Liver (tissue), 9 donors: Measurements from ENCODE around the gene WDR7. TPM values are rescaled to one million over a fixed set of nuclear protein-coding genes. Genes with fewer than 3 reads are reported as not detected.

Source experiments
- DNase-seq: peaks from one replicate; pipeline ENCODE4 v3.0.0-alpha.2; 2017; ENCODE audit warnings: low spot score
- H3K27ac ChIP-seq, 2 donors: one replicate each; pipeline ENCODE4 v1.7.0; 2013; ENCODE audit warnings: inconsistent platforms in 2 of 2, low read length in 2 of 2, control low read depth in 1 of 2, low read depth in 1 of 2, mild to moderate bottlenecking in 1 of 2
- H3K27me3 ChIP-seq, 4 donors: one replicate each; pipeline versions ENCODE4 v1.6.1 to v1.7.0; 2013; ENCODE audit warnings: low read length in 3 of 4, inconsistent platforms in 1 of 4, mild to moderate bottlenecking in 1 of 4, moderate library complexity in 1 of 4; ENCODE audit not compliant: control insufficient read depth in 4 of 4, insufficient read depth in 4 of 4
- H3K36me3 ChIP-seq, 4 donors: one replicate each; pipeline versions ENCODE4 v1.6.1 to v1.7.0; 2013; ENCODE audit warnings: low read length in 3 of 4, mild to moderate bottlenecking in 3 of 4, low read depth in 1 of 4, moderate library complexity in 1 of 4; ENCODE audit not compliant: control insufficient read depth in 4 of 4, insufficient read depth in 3 of 4
- H3K4me1 ChIP-seq, 4 donors: one replicate each; pipeline versions ENCODE4 v1.6.1 to v1.7.0; 2013; ENCODE audit warnings: low read length in 3 of 4, mild to moderate bottlenecking in 3 of 4, moderate library complexity in 1 of 4; ENCODE audit not compliant: control insufficient read depth in 4 of 4, insufficient read depth in 4 of 4
- H3K4me3 ChIP-seq, 3 donors: one replicate each; pipeline versions ENCODE4 v1.6.1 to v1.7.0; 2013; ENCODE audit warnings: low read length in 3 of 3, control low read depth in 1 of 3, low read depth in 1 of 3, mild to moderate bottlenecking in 1 of 3
- H3K9ac ChIP-seq, 2 donors: one replicate each; pipeline ENCODE4 v1.7.0; 2013; ENCODE audit warnings: low read length in 2 of 2, mild to moderate bottlenecking in 2 of 2, moderate library complexity in 2 of 2, control low read depth in 1 of 2, low read depth in 1 of 2
- H3K9me3 ChIP-seq, 4 donors: one replicate each; pipeline versions ENCODE4 v1.6.1 to v1.7.0; 2013; ENCODE audit warnings: low read length in 3 of 4; ENCODE audit not compliant: control insufficient read depth in 4 of 4
- CTCF ChIP-seq: fragments of 150-350 bp; IDR thresholded peaks from 2 replicates; pipeline ENCODE4 v1.5.1; 2017; ENCODE audit warnings: improper control_type of control experiment, low read depth, low read length; ENCODE audit not compliant: missing input control
- EGR1 ChIP-seq, 2 donors: IDR thresholded peaks; 2 replicates each; pipeline ENCODE4 v1.6.1; 2016 to 2018; ENCODE audit warnings: antibody characterized with exemption in 2 of 2, low read depth in 2 of 2
- FOXA1 ChIP-seq: IDR thresholded peaks from 2 replicates; pipeline ENCODE4 v1.6.1; 2016; ENCODE audit warnings: antibody characterized with exemption
- FOXA2 ChIP-seq: IDR thresholded peaks from 2 replicates; pipeline ENCODE4 v1.6.1; 2016; ENCODE audit warnings: antibody characterized with exemption
- GABPA ChIP-seq, 2 donors: IDR thresholded peaks in 1 of 2; conservative IDR thresholded peaks in 1 of 2; 2 replicates each; pipeline ENCODE4 v1.6.1; 2016; ENCODE audit warnings: antibody characterized with exemption in 2 of 2, mild to moderate bottlenecking in 1 of 2, moderate library complexity in 1 of 2
- HNF4A ChIP-seq, 2 donors: conservative IDR thresholded peaks; 2 replicates each; pipeline ENCODE4 v1.6.1; 2016; ENCODE audit warnings: antibody characterized with exemption in 2 of 2, mild to moderate bottlenecking in 2 of 2
- HNF4G ChIP-seq: IDR thresholded peaks from 2 replicates; pipeline ENCODE4 v1.6.1; 2016; ENCODE audit warnings: antibody characterized with exemption
- JUND ChIP-seq, 2 donors: IDR thresholded peaks; 2 replicates each; pipeline ENCODE4 v1.6.1; 2016; ENCODE audit warnings: antibody characterized with exemption in 2 of 2
- MAX ChIP-seq: IDR thresholded peaks from 2 replicates; pipeline ENCODE4 v1.6.1; 2016; ENCODE audit warnings: antibody characterized with exemption
- NR2F2 ChIP-seq: IDR thresholded peaks from 2 replicates; pipeline ENCODE4 v1.6.1; 2016; ENCODE audit warnings: antibody characterized with exemption
- RAD21 ChIP-seq, 2 donors: IDR thresholded peaks; 2 replicates each; pipeline ENCODE4 v1.6.1; 2016; ENCODE audit warnings: antibody characterized with exemption in 2 of 2, mild to moderate bottlenecking in 2 of 2
- REST ChIP-seq: IDR thresholded peaks from 2 replicates; pipeline ENCODE4 v1.6.1; 2016; ENCODE audit warnings: antibody characterized with exemption, mild to moderate bottlenecking
- RXRA ChIP-seq, 2 donors: IDR thresholded peaks; 2 replicates each; pipeline ENCODE4 v1.6.1; 2017 to 2018; ENCODE audit warnings: antibody characterized with exemption in 2 of 2, mild to moderate bottlenecking in 1 of 2
- SP1 ChIP-seq: IDR thresholded peaks from 2 replicates; pipeline ENCODE4 v1.6.1; 2018; ENCODE audit warnings: antibody characterized with exemption, mild to moderate bottlenecking
- TAF1 ChIP-seq: conservative IDR thresholded peaks from 2 replicates; pipeline ENCODE4 v1.6.1; 2016; ENCODE audit warnings: antibody characterized with exemption, mild to moderate bottlenecking
- YY1 ChIP-seq: IDR thresholded peaks from 2 replicates; pipeline ENCODE4 v1.6.1; 2016; ENCODE audit warnings: antibody characterized with exemption, mild to moderate bottlenecking
- ZBTB33 ChIP-seq: IDR thresholded peaks from 2 replicates; pipeline ENCODE4 v1.6.1; 2016; ENCODE audit warnings: antibody characterized with exemption
- WGBS: extraction: QIAGEN DNeasy Blood & Tissue Kit; methylation state at CpG from one replicate; pipeline ENCODE4 v1.1.7; 2013; 5-methylcytosine and 5-hydroxymethylcytosine counted together
- polyA plus RNA-seq, 2 donors: library from polyadenylated mRNA; stranded (reverse) in 1 of 2; unstranded in 1 of 2; fragments of 200-250 nt in 1 of 2; fragments of >200 nt in 1 of 2; fragmentation: Nextera tagmentation in 1 of 2; extraction: Ambion mirVana in 1 of 2; gene quantifications; one replicate each; pipeline versions ENCODE4 v1.2.1 to v1.2.3, GENCODE V29; 2013 to 2015
- total RNA-seq, 2 donors: library from RNA; depleted of rRNA; stranded (reverse); fragments of >200 nt; gene quantifications; one replicate each; pipeline ENCODE4 v1.2.3, GENCODE V29; 2014
- TF ChIP-seq, protein P1 (sequence below): IDR thresholded peaks from 2 replicates; pipeline ENCODE4 v1.6.1; 2016; ENCODE audit warnings: antibody characterized with exemption
- donor health status: healthy.
- donor health status: healthy.
- donor health status: healthy.
- donor health status: healthy.
- donor health status: healthy.

Gene WDR7
- total and polyA plus RNA-seq, 4 donors = 4.5 to 26.6 (median 13.2) TPM

- WGBS = 93% methylated on average over 3 of the region's 3 CpGs
- H3K9me3 ChIP-seq = peaks cover 0 to 2% (median 0%) of the 10 kb centered on the region in 4 donors
These were observed 392.1 kb downstream of the WDR7 start for GRCh38 chr18:57043241-57043640.

More at GRCh38 chr18:57043241-57043640, 392.1 kb downstream of the WDR7 start:
- DNase-seq = no peak
- no peaks in the 10 kb centered on the region for H3K27me3 ChIP-seq
- H3K27ac ChIP-seq = no peak overlapping the region
- no peaks in the 10 kb centered on the region for H3K4me1 ChIP-seq
- no peak overlapping the region for H3K9ac ChIP-seq
- no peak for TF ChIP-seq TAF1
- TF ChIP-seq HNF4G = no peak
- TF ChIP-seq YY1 = no peak
- no peak for TF ChIP-seq FOXA1
- no peak for TF ChIP-seq GABPA (IDR thresholded peaks at IDR 0.05 in 1 of 2, conservative IDR thresholded peaks at IDR 0.05 in 1 of 2)
- no peak for TF ChIP-seq CTCF
- no peak for TF ChIP-seq RXRA (IDR thresholded peaks at IDR 0.05)
- TF ChIP-seq EGR1 (IDR thresholded peaks at IDR 0.05; ENCODE audit: low read depth in 2 of 2) = no peak
- TF ChIP-seq JUND (IDR thresholded peaks at IDR 0.05) = no peak
- TF ChIP-seq, protein P1, sequence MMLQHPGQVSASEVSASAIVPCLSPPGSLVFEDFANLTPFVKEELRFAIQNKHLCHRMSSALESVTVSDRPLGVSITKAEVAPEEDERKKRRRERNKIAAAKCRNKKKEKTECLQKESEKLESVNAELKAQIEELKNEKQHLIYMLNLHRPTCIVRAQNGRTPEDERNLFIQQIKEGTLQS = no peak
- no peak for TF ChIP-seq NR2F2
- no peak for TF ChIP-seq HNF4A (conservative IDR thresholded peaks at IDR 0.05)
- TF ChIP-seq SP1 = no peak
- TF ChIP-seq FOXA2 = no peak
- no peak for TF ChIP-seq MAX
- TF ChIP-seq REST = no peak
- TF ChIP-seq ZBTB33 = no peak
- TF ChIP-seq RAD21 (IDR thresholded peaks at IDR 0.05) = no peak
- H3K36me3 ChIP-seq = no peaks in the 10 kb centered on the region
- no peak overlapping the region for H3K4me3 ChIP-seq
